Rectal smooth muscle tissue (tissue), 1 donor: ENCODE measurements around the gene CTDSPL.
"Not testable (repeated sequence)": the region's sequence is repeated elsewhere in the genome, so short reads cannot be mapped to it uniquely, and the experiment has no call there.

ENCODE experiments used
- H3K27ac ChIP-seq: one replicate; pipeline ENCODE4 v1.7.0; 2013; ENCODE audit warnings: low read depth, low read length, inconsistent platforms
- H3K27me3 ChIP-seq: one replicate; pipeline ENCODE4 v1.7.0; 2013; ENCODE audit warnings: low read length; ENCODE audit not compliant: control insufficient read depth, insufficient read depth
- H3K36me3 ChIP-seq: one replicate; pipeline ENCODE4 v1.7.0; 2013; ENCODE audit warnings: low read length; ENCODE audit not compliant: control insufficient read depth, insufficient read depth
- H3K4me1 ChIP-seq: one replicate; pipeline ENCODE4 v1.7.0; 2013; ENCODE audit warnings: low read length; ENCODE audit not compliant: control insufficient read depth, insufficient read depth
- H3K4me3 ChIP-seq: one replicate; pipeline ENCODE4 v1.7.0; 2013; ENCODE audit warnings: low read length
- H3K9ac ChIP-seq: one replicate; pipeline ENCODE4 v1.7.0; 2013; ENCODE audit warnings: low read length

The CTDSPL gene

GRCh38 chr3:37861620-37862041 lies at the start of gene CTDSPL:
CTDSPL (plus strand) TSS chr3:37861880; CDS start chr3:37862200, 320 bp downstream.
- peaks cover 14% of the 10 kb centered on the region for H3K4me1 ChIP-seq
- no peaks in the 10 kb centered on the region for H3K36me3 ChIP-seq

GRCh38 chr3:37812499-37812896 lies 49.2 kb upstream of the CTDSPL start:
- Histone ChIP-seq H3K27ac (peak overlapping the region; percentile 57), H3K4me3 (no peak overlapping the region), H3K4me1 (peaks cover 26% of the 10 kb centered on the region), H3K36me3 (no peaks in the 10 kb centered on the region), H3K9ac (no peak overlapping the region), H3K27me3 (no peaks in the 10 kb centered on the region)

More at GRCh38 chr3:37861620-37862041, at the start of gene CTDSPL:
- Histone ChIP-seq H3K4me3 (peak within 1 kb of the TSS; percentile 97), H3K9ac (peak within 1 kb of the TSS; percentile 61), H3K27me3 (no peaks in the 10 kb centered on the region), H3K27ac (peak within 1 kb of the TSS; percentile 81)

GRCh38 chr3:37813403-37813802 lies 48.3 kb upstream of the CTDSPL start:
- H3K27ac ChIP-seq: no peak overlapping the region
- peaks cover 30% of the 10 kb centered on the region for H3K4me1 ChIP-seq
- H3K9ac ChIP-seq: no peak overlapping the region
- H3K4me3 ChIP-seq: no peak overlapping the region
- H3K36me3 ChIP-seq: no peaks in the 10 kb centered on the region
- no peaks in the 10 kb centered on the region for H3K27me3 ChIP-seq

GRCh38 chr3:37814547-37814946 lies 47.1 kb upstream of the CTDSPL start:
- no peak overlapping the region for H3K27ac ChIP-seq

GRCh38 chr3:37815156-37815555 lies 46.5 kb upstream of the CTDSPL start:
- not testable (repeated sequence) for H3K4me3 ChIP-seq, H3K27me3 ChIP-seq, H3K36me3 ChIP-seq, H3K9ac ChIP-seq, H3K27ac ChIP-seq
- H3K4me1 ChIP-seq: peaks cover 45% of the 10 kb centered on the region

More at GRCh38 chr3:37814547-37814946, 47.1 kb upstream of the CTDSPL start:
- H3K4me3 ChIP-seq: no peak overlapping the region
- no peaks in the 10 kb centered on the region for H3K27me3 ChIP-seq
- H3K36me3 ChIP-seq: no peaks in the 10 kb centered on the region
- peaks cover 39% of the 10 kb centered on the region for H3K4me1 ChIP-seq
- H3K9ac ChIP-seq: no peak overlapping the region

GRCh38 chr3:37816271-37816670 lies 45.4 kb upstream of the CTDSPL start:
- Histone ChIP-seq H3K9ac (no peak overlapping the region), H3K27ac (no peak overlapping the region), H3K27me3 (no peaks in the 10 kb centered on the region), H3K36me3 (no peaks in the 10 kb centered on the region), H3K4me3 (no peak overlapping the region), H3K4me1 (peaks cover 42% of the 10 kb centered on the region)

GRCh38 chr3:37819591-37819990 lies 42.1 kb upstream of the CTDSPL start:
- H3K4me1 ChIP-seq: peaks cover 30% of the 10 kb centered on the region
- H3K9ac ChIP-seq: no peak overlapping the region
- no peaks in the 10 kb centered on the region for H3K27me3 ChIP-seq
- no peaks in the 10 kb centered on the region for H3K36me3 ChIP-seq
- no peak overlapping the region for H3K4me3 ChIP-seq
- peak overlapping the region; percentile 80 for H3K27ac ChIP-seq

GRCh38 chr3:37820286-37820685 lies 41.4 kb upstream of the CTDSPL start:
- Histone ChIP-seq H3K27ac (peak overlapping the region; percentile 80), H3K36me3 (no peaks in the 10 kb centered on the region), H3K27me3 (no peaks in the 10 kb centered on the region), H3K4me3 (no peak overlapping the region), H3K9ac (no peak overlapping the region), H3K4me1 (peaks cover 30% of the 10 kb centered on the region)

GRCh38 chr3:37823189-37823588 lies 38.5 kb upstream of the CTDSPL start:
- no peaks in the 10 kb centered on the region for H3K27me3 ChIP-seq
- H3K36me3 ChIP-seq: no peaks in the 10 kb centered on the region
- no peak overlapping the region for H3K4me3 ChIP-seq
- H3K27ac ChIP-seq: no peak overlapping the region
- H3K4me1 ChIP-seq: peaks cover 30% of the 10 kb centered on the region
- H3K9ac ChIP-seq: no peak overlapping the region

GRCh38 chr3:37824090-37824953 lies 37.4 kb upstream of the CTDSPL start:
- Histone ChIP-seq H3K27ac (no peak overlapping the region), H3K36me3 (no peaks in the 10 kb centered on the region), H3K4me1 (peaks cover 23% of the 10 kb centered on the region)

GRCh38 chr3:37824954-37825328 lies 36.7 kb upstream of the CTDSPL start:
- H3K4me3 ChIP-seq: no peak overlapping the region
- peaks cover 17% of the 10 kb centered on the region for H3K4me1 ChIP-seq
- no peaks in the 10 kb centered on the region for H3K27me3 ChIP-seq
- H3K36me3 ChIP-seq: no peaks in the 10 kb centered on the region
- H3K9ac ChIP-seq: no peak overlapping the region
- H3K27ac ChIP-seq: no peak overlapping the region

More at GRCh38 chr3:37824090-37824953, 37.4 kb upstream of the CTDSPL start:
- H3K4me3 ChIP-seq: no peak overlapping the region
- no peaks in the 10 kb centered on the region for H3K27me3 ChIP-seq
- no peak overlapping the region for H3K9ac ChIP-seq

GRCh38 chr3:37825744-37826400 lies 35.8 kb upstream of the CTDSPL start:
- Histone ChIP-seq H3K4me3 (no peak overlapping the region), H3K27me3 (no peaks in the 10 kb centered on the region), H3K4me1 (peaks cover 11% of the 10 kb centered on the region), H3K36me3 (no peaks in the 10 kb centered on the region), H3K27ac (no peak overlapping the region), H3K9ac (no peak overlapping the region)
